Astrocyte (in vitro differentiated cells and primary cell): ENCODE data around the gene HSPE1.
"Not testable (repeated sequence)": the region's sequence is repeated elsewhere in the genome, so short reads cannot be mapped to it uniquely, and the experiment has no call there.

ENCODE experiments used
- EZH2 ChIP-seq: IDR thresholded peaks from 2 replicates; pipeline ENCODE4 v1.6.1; 2012; ENCODE audit warnings: mild to moderate bottlenecking, low read length, inconsistent platforms; ENCODE audit not compliant: insufficient read depth
- TF ChIP-seq, protein P1 (sequence below): IDR thresholded peaks from 2 replicates; pipeline ENCODE4 v1.5.1; 2011; ENCODE audit warnings: low read depth, mild to moderate bottlenecking, inconsistent platforms, low read length, moderate library complexity; ENCODE audit not compliant: insufficient read depth

DNA sequence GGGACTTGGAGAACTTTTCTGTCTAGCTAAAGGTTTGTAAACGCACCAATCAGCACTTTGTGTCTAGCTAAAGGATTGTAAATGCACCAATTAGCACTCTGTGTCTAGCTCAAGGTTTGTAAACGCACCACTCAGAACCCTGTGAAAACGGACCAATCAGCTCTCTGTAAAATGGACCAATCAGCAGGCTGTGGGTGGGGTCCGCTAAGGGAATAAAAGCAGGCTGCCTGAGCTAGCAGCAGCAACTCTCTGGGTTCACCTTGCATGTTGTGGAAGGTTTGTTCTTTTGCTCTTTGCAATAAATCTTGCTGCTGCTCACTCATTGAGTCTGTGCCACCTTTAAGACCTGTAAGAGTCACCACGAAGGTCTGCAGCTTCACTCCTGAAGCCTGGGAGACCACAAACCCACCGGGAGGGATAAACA, 49.2 kb upstream of the HSPE1 start:
- TF ChIP-seq, protein P1, sequence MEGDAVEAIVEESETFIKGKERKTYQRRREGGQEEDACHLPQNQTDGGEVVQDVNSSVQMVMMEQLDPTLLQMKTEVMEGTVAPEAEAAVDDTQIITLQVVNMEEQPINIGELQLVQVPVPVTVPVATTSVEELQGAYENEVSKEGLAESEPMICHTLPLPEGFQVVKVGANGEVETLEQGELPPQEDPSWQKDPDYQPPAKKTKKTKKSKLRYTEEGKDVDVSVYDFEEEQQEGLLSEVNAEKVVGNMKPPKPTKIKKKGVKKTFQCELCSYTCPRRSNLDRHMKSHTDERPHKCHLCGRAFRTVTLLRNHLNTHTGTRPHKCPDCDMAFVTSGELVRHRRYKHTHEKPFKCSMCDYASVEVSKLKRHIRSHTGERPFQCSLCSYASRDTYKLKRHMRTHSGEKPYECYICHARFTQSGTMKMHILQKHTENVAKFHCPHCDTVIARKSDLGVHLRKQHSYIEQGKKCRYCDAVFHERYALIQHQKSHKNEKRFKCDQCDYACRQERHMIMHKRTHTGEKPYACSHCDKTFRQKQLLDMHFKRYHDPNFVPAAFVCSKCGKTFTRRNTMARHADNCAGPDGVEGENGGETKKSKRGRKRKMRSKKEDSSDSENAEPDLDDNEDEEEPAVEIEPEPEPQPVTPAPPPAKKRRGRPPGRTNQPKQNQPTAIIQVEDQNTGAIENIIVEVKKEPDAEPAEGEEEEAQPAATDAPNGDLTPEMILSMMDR, result not testable (repeated sequence)
- TF ChIP-seq EZH2, result not testable (repeated sequence)
